Stomach (tissue), 9 donors: ENCODE data around the gene ABR. TPM values are rescaled to one million over a fixed set of nuclear protein-coding genes. Genes with fewer than 3 reads are reported as not detected.

Experiments
- DNase-seq, 2 donors: peaks; one replicate each; pipeline versions ENCODE4 v3.0.0 to v3.0.0-alpha.2; 2013 to 2019
- H3K27ac ChIP-seq, 5 donors: fragments of 200-600 bp in 4 of 5; sonication (generic) in 4 of 5; one replicate each; pipeline ENCODE4 v1.5.1; 2013 to 2019; ENCODE audit warnings: mild to moderate bottlenecking in 1 of 5, moderate library complexity in 1 of 5
- H3K27me3 ChIP-seq, 3 donors: fragments of 200-600 bp; sonication (generic); one replicate each; pipeline ENCODE4 v1.5.1; 2017 to 2019; ENCODE audit warnings: mixed run types in 1 of 3
- H3K36me3 ChIP-seq, 4 donors: fragments of 200-600 bp; sonication (generic); 1 replicate in 3 of 4; 2 replicates in 1 of 4; pipeline ENCODE4 v1.5.1; 2016 to 2019
- H3K4me1 ChIP-seq, 4 donors: fragments of 200-600 bp; sonication (generic); one replicate each; pipeline ENCODE4 v1.5.1; 2016 to 2019
- H3K4me3 ChIP-seq, 4 donors: fragments of 200-600 bp; sonication (generic) in 3 of 4; one replicate each; pipeline ENCODE4 v1.5.1; 2016 to 2019; ENCODE audit warnings: mild to moderate bottlenecking in 1 of 4
- H3K9me3 ChIP-seq, 4 donors: fragments of 200-600 bp; sonication (generic); one replicate each; pipeline ENCODE4 v1.5.1; 2016 to 2019
- CTCF ChIP-seq, 7 experiments: fragments of 450-650 bp in 4 of 7; fragments of 200-600 bp in 3 of 7; sonication (generic) in 3 of 7; IDR thresholded peaks; one replicate each; pipeline ENCODE4 v1.5.1; 2016 to 2019; ENCODE audit warnings: antibody characterized with exemption in 7 of 7, control low read depth in 2 of 7, mild to moderate bottlenecking in 1 of 7
- EP300 ChIP-seq: sonication (generic); formaldehyde crosslinking; IDR thresholded peaks from one replicate; pipeline ENCODE4 v1.6.1; 2017; ENCODE audit warnings: antibody characterized with exemption
- POLR2A ChIP-seq, 4 donors: fragments of 450-650 bp; IDR thresholded peaks; one replicate each; pipeline ENCODE4 v1.6.1; 2016; ENCODE audit warnings: antibody characterized with exemption in 4 of 4, control low read depth in 2 of 4, mild to moderate bottlenecking in 1 of 4, moderate library complexity in 1 of 4
- POLR2AphosphoS5 ChIP-seq, 3 donors: sonication (generic); formaldehyde crosslinking; IDR thresholded peaks; one replicate each; pipeline ENCODE4 v1.6.1; 2016; ENCODE audit warnings: antibody characterized with exemption in 3 of 3
- WGBS, 5 donors: extraction: QIAGEN DNeasy Blood & Tissue Kit in 3 of 5; methylation state at CpG; one replicate each; pipeline versions ENCODE4 v1.1.5 to v1.1.7; 2013 to 2018; 5-methylcytosine and 5-hydroxymethylcytosine counted together
- intact Hi-C: fragments of 100-400 bp; cut with DNase I; formaldehyde crosslinking; loops from one replicate; pipeline ENCODE4 v1.15.1; 2023; ENCODE audit warnings: low total_unique reads
- polyA plus RNA-seq, 3 donors: library from polyadenylated mRNA; stranded (reverse); fragments of 200-250 nt; gene quantifications; one replicate each; pipeline ENCODE4 v1.2.3, GENCODE V29; 2013
- total RNA-seq, 5 donors: library from RNA; depleted of rRNA; stranded (reverse); fragments of >200 nt; gene quantifications; one replicate each; pipeline versions ENCODE4 v1.1.0 to v1.2.3, GENCODE V29; 2014 to 2016
- donor health status: healthy with polysubstance abuse.
- donor health status: Bipolar disorder and iron deficiency.
- donor health status: healthy.

ABR gene
- total and polyA plus RNA-seq, 8 donors, result 28.3 to 1,523 (median 73.4) TPM

- H3K27me3 ChIP-seq, result no peaks in the 10 kb centered on the region
- 79 to 88% (median 84%) methylated on average over 7 to 19 of the region's 19 CpGs for WGBS, 5 donors
- no peak overlapping the region for H3K27ac ChIP-seq
- peaks cover 0 to 15% (median 2%) of the 10 kb centered on the region in 4 donors for H3K4me1 ChIP-seq
- peaks cover 0 to 17% (median 0%) of the 10 kb centered on the region in 4 donors for H3K36me3 ChIP-seq
- no peak for DNase-seq
- H3K4me3 ChIP-seq, result no peak overlapping the region
- intact Hi-C loops, result no loop called here
- no peak for TF ChIP-seq EP300
- no peak for TF ChIP-seq POLR2AphosphoS5 (IDR thresholded peaks at IDR 0.05)
- no peak for TF ChIP-seq POLR2A (IDR thresholded peaks at IDR 0.05)
- no peak for TF ChIP-seq CTCF (IDR thresholded peaks at IDR 0.05)
- no peaks in the 10 kb centered on the region for H3K9me3 ChIP-seq
Measured at GRCh38 chr17:1165836-1166235, 13.9 kb downstream of the ABR start.

GRCh38 chr17:1164935-1165556, 14.7 kb downstream of the ABR start:
- TF ChIP-seq CTCF (IDR thresholded peaks at IDR 0.05), result no peak
- no peak for TF ChIP-seq EP300
- no peak for TF ChIP-seq POLR2A (IDR thresholded peaks at IDR 0.05)
- no peak for TF ChIP-seq POLR2AphosphoS5 (IDR thresholded peaks at IDR 0.05)
- no peak for DNase-seq
- H3K9me3 ChIP-seq, result no peaks in the 10 kb centered on the region
- no peak overlapping the region for H3K4me3 ChIP-seq
- H3K27me3 ChIP-seq, result no peaks in the 10 kb centered on the region
- H3K4me1 ChIP-seq, result peaks cover 0 to 15% (median 2%) of the 10 kb centered on the region in 4 donors
- WGBS, 5 donors, result 60 to 79% (median 73%) methylated on average over 10 to 12 of the region's 12 CpGs
- intact Hi-C loops, result no loop called here
- H3K27ac ChIP-seq, result no peak overlapping the region
- peaks cover 0 to 17% (median under 1%) of the 10 kb centered on the region in 4 donors for H3K36me3 ChIP-seq

GRCh38 chr17:1162116-1162855, 17.5 kb downstream of the ABR start:
- no peak for TF ChIP-seq CTCF (IDR thresholded peaks at IDR 0.05)
- TF ChIP-seq POLR2A (IDR thresholded peaks at IDR 0.05), result no peak
- no peak for TF ChIP-seq POLR2AphosphoS5 (IDR thresholded peaks at IDR 0.05)
- TF ChIP-seq EP300, result no peak
- peaks cover 0 to 30% (median 17%) of the 10 kb centered on the region in 4 donors for H3K36me3 ChIP-seq
- H3K27me3 ChIP-seq, result no peaks in the 10 kb centered on the region
- H3K9me3 ChIP-seq, result no peaks in the 10 kb centered on the region
- no peak for DNase-seq
- 83 to 92% (median 91%) methylated on average over 16 of the region's 16 CpGs for WGBS, 5 donors
- H3K4me3 ChIP-seq, result no peak overlapping the region
- H3K4me1 ChIP-seq, result peaks cover 0 to 15% (median 2%) of the 10 kb centered on the region in 4 donors
- H3K27ac ChIP-seq, result no peak overlapping the region
- intact Hi-C loops, result no loop called here

- Histone ChIP-seq H3K27me3 (no peaks in the 10 kb centered on the region), H3K9me3 (no peaks in the 10 kb centered on the region), H3K36me3 (peaks cover 0 to 22% (median 17%) of the 10 kb centered on the region in 4 donors), H3K4me3 (no peak overlapping the region), H3K4me1 (peaks cover 0 to 8% (median 2%) of the 10 kb centered on the region in 4 donors), H3K27ac (no peak overlapping the region)
- intact Hi-C loops, result no loop called here
- DNase-seq, result no peak
- no peak for TF ChIP-seq EP300
- no peak for TF ChIP-seq POLR2A (IDR thresholded peaks at IDR 0.05)
- no peak for TF ChIP-seq POLR2AphosphoS5 (IDR thresholded peaks at IDR 0.05)
- TF ChIP-seq CTCF (IDR thresholded peaks at IDR 0.05), result no peak
- 78 to 90% (median 86%) methylated on average over 32 of the region's 32 CpGs for WGBS, 5 donors
Measured at GRCh38 chr17:1160591-1161390, 19.0 kb downstream of the ABR start.
